PFSK-1 (cell line): Measurements from ENCODE around the gene MAGI2.

Experiments used
- FOXP2 ChIP-seq: optimal IDR thresholded peaks from 2 replicates; pipeline ENCODE3; 2011; ENCODE audit warnings: borderline replicate concordance, control low read depth, inconsistent platforms; ENCODE audit not compliant: insufficient read depth; ENCODE audit errors: extremely low read length, extremely low read depth
- POLR2AphosphoS5 ChIP-seq: IDR thresholded peaks from 2 replicates; pipeline ENCODE4 v1.6.1; 2012; ENCODE audit warnings: low read depth, mild to moderate bottlenecking, control low read depth, low read length, moderate library complexity
- REST ChIP-seq, 2 experiments: IDR thresholded peaks; 2 replicates each; pipeline versions ENCODE4 v1.6.1 to v1.8.0; 2011 to 2012; ENCODE audit warnings: low read depth in 2 of 2, low read length in 2 of 2, control low read depth in 1 of 2, inconsistent platforms in 1 of 2, mild to moderate bottlenecking in 1 of 2, moderate library complexity in 1 of 2; ENCODE audit not compliant: insufficient read depth in 1 of 2
- SIN3A ChIP-seq: IDR thresholded peaks from 2 replicates; pipeline ENCODE4 v1.6.1; 2012; ENCODE audit warnings: mild to moderate bottlenecking, low read length, moderate library complexity, borderline replicate concordance; ENCODE audit not compliant: insufficient read depth
- TAF1 ChIP-seq: IDR thresholded peaks from 2 replicates; pipeline ENCODE4 v1.6.1; 2012; ENCODE audit warnings: low read length, control low read depth, borderline replicate concordance; ENCODE audit not compliant: insufficient read depth

Gene MAGI2

GRCh38 chr7:78284945-78285344 lies 1168.5 kb downstream of the MAGI2 start:
- TF ChIP-seq REST (IDR thresholded peaks at IDR 0.05; ENCODE audit: insufficient read depth in 1 of 2, low read depth in 2 of 2, low read length in 2 of 2) (no peak), POLR2AphosphoS5 (no peak), FOXP2 (no peak), TAF1 (no peak), SIN3A (no peak)

GRCh38 chr7:78280276-78280675 lies 1173.2 kb downstream of the MAGI2 start:
- TF ChIP-seq REST (IDR thresholded peaks at IDR 0.05; ENCODE audit: insufficient read depth in 1 of 2, low read depth in 2 of 2, low read length in 2 of 2) (no peak), POLR2AphosphoS5 (no peak), FOXP2 (no peak), TAF1 (no peak), SIN3A (no peak)

- TF ChIP-seq REST (IDR thresholded peaks at IDR 0.05; ENCODE audit: insufficient read depth in 1 of 2, low read depth in 2 of 2, low read length in 2 of 2) (no peak), FOXP2 (no peak), POLR2AphosphoS5 (no peak), TAF1 (no peak), SIN3A (no peak)
Measured at GRCh38 chr7:78279457-78279856, 1174.0 kb downstream of the MAGI2 start.

GRCh38 chr7:78279032-78279431 lies 1174.4 kb downstream of the MAGI2 start:
- TF ChIP-seq REST (IDR thresholded peaks at IDR 0.05; ENCODE audit: insufficient read depth in 1 of 2, low read depth in 2 of 2, low read length in 2 of 2): no peak
- no peak for TF ChIP-seq TAF1
- no peak for TF ChIP-seq POLR2AphosphoS5
- no peak for TF ChIP-seq FOXP2
- TF ChIP-seq SIN3A: no peak

GRCh38 chr7:78267141-78267540 lies 1186.3 kb downstream of the MAGI2 start:
- no peak for TF ChIP-seq POLR2AphosphoS5
- no peak for TF ChIP-seq SIN3A
- no peak for TF ChIP-seq REST (IDR thresholded peaks at IDR 0.05; ENCODE audit: insufficient read depth in 1 of 2, low read depth in 2 of 2, low read length in 2 of 2)
- no peak for TF ChIP-seq FOXP2
- TF ChIP-seq TAF1: no peak
